HG03439 (cell line): ENCODE data around the gene CARTPT.

ENCODE experiments used
- ATAC-seq: cut with Tn5 transposase; IDR thresholded peaks from one replicate; pipeline ENCODE4 v1.9.1; 2021; ENCODE audit warnings: mild to moderate bottlenecking, moderate library complexity; ENCODE audit not compliant: unreplicated experiment

The CARTPT gene

GRCh38 chr5:71734141-71734540, 15.1 kb downstream of the CARTPT start:
- ATAC-seq = no peak

GRCh38 chr5:71737931-71738539, 19.0 kb downstream of the CARTPT start:
- no peak for ATAC-seq

GRCh38 chr5:71738662-71739361, 19.7 kb downstream of the CARTPT start:
- ATAC-seq = no peak

GRCh38 chr5:71740015-71740753, 21.1 kb downstream of the CARTPT start:
- peak; percentile 94 for ATAC-seq

- ATAC-seq = no peak
Measured at GRCh38 chr5:71743155-71743554, 24.1 kb downstream of the CARTPT start.

GRCh38 chr5:71744009-71744790, 25.1 kb downstream of the CARTPT start:
- ATAC-seq = no peak

- ATAC-seq = no peak
Measured at GRCh38 chr5:71747182-71747581, 28.1 kb downstream of the CARTPT start.

GRCh38 chr5:71748360-71748759, 29.3 kb downstream of the CARTPT start:
- no peak for ATAC-seq

- ATAC-seq = no peak
Measured at GRCh38 chr5:71751422-71751821, 32.3 kb downstream of the CARTPT start.

- no peak for ATAC-seq
Measured at GRCh38 chr5:71752441-71753190, 33.5 kb downstream of the CARTPT start.

- ATAC-seq = peak; percentile 99
Measured at GRCh38 chr5:71757590-71758543, 38.8 kb downstream of the CARTPT start.

- ATAC-seq = no peak
Measured at GRCh38 chr5:71762826-71763225, 43.8 kb downstream of the CARTPT start.

- ATAC-seq = no peak
Measured at GRCh38 chr5:71767661-71768060, 48.6 kb downstream of the CARTPT start.

GRCh38 chr5:71769287-71769686, 50.2 kb downstream of the CARTPT start:
- ATAC-seq = no peak

- ATAC-seq = no peak
Measured at GRCh38 chr5:71770381-71770780, 51.3 kb downstream of the CARTPT start.
